ENCODE results near the gene PHACTR3.

The PHACTR3 gene

DNA sequence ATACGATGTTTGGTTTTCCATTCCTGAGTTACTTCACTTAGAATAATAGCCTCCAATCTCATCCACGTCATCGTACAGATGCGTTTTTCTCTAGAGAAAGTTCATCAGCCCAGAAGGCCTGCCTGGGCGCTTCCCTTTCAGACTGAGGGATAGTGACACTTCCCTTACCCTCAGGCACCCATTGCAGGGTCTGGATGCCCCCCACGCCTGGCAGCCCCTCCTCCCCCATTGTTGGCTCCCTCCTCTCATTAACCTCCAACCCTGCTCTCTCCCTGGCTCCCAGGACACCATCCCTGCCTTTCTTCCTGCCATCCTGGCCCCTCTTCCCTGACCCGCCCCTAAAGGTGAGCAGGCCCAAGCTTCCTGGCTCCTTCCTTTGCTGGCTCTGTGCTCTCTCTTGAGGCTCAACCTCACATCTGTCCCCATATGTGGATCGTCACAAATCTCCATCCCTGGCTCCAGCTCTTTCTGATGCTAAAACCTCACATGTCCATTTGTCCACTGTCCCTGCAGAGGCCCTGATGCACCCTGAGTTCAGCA, 183.9 kb downstream of the PHACTR3 start:
- TF ChIP-seq, protein P1, sequence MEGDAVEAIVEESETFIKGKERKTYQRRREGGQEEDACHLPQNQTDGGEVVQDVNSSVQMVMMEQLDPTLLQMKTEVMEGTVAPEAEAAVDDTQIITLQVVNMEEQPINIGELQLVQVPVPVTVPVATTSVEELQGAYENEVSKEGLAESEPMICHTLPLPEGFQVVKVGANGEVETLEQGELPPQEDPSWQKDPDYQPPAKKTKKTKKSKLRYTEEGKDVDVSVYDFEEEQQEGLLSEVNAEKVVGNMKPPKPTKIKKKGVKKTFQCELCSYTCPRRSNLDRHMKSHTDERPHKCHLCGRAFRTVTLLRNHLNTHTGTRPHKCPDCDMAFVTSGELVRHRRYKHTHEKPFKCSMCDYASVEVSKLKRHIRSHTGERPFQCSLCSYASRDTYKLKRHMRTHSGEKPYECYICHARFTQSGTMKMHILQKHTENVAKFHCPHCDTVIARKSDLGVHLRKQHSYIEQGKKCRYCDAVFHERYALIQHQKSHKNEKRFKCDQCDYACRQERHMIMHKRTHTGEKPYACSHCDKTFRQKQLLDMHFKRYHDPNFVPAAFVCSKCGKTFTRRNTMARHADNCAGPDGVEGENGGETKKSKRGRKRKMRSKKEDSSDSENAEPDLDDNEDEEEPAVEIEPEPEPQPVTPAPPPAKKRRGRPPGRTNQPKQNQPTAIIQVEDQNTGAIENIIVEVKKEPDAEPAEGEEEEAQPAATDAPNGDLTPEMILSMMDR (IDR thresholded peaks at IDR 0.05; ENCODE audit: insufficient read depth, low read depth, low read length, missing control alignments), result no peak
- H3K4me3 ChIP-seq (ENCODE audit: low read length), result no peak overlapping the region
- DNase-seq (ENCODE audit: low read depth), result no peak

DNA sequence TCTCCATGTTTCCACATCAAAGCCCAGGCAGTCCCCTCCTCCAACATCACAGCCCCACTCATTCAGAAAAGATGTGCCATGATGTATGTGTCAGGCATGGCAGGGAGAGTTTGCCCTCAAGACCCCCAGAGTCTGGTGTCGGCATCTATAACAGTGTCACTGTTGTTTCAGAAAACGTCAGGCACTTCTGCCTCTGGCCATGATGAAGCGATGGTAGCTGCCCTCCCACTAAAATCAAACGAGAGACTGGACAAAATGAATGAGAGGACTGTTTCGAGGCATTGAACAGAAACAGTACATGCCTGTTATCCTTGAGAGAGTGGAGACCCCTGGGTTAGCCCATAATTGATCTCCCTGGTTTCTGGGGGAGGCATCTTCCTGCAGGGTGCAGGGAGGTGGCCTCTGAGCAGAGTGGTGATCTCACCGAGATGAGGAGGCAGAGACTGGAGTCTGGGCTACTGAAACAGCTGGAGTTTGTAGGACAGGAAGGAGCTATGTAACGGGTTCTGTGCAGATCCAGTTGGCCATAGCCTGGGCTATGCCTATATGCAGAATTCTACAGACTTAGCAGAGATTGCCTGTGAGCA, 184.6 kb downstream of the PHACTR3 start:
- H3K4me3 ChIP-seq (ENCODE audit: low read length), result no peak overlapping the region
- DNase-seq (ENCODE audit: low read depth), result no peak
- TF ChIP-seq, protein P1 (IDR thresholded peaks at IDR 0.05; ENCODE audit: insufficient read depth, low read depth, low read length, missing control alignments), result no peak

DNA sequence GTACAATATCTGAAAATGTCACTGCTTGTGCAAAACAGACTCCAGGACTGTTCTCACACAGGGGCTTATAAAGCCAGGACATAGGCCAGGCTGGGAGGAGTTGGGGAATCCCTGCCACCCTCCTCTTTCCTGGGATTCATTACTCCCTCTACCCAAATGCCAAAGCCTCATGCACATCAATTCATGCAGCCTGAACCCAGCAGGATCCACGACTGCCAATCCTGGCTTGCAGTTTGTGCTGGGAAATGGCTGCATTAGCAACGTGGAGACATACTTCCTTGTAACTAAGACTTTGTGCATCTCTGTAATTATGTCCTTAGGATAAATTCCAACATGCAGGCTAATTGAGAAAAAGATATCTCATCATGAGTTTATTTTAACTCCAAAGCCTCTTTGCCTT, 185.3 kb downstream of the PHACTR3 start:
- DNase-seq (ENCODE audit: low read depth), result no peak
- TF ChIP-seq, protein P1 (IDR thresholded peaks at IDR 0.05; ENCODE audit: insufficient read depth, low read depth, low read length, missing control alignments), result no peak
- no peak overlapping the region for H3K4me3 ChIP-seq (ENCODE audit: low read length)

DNA sequence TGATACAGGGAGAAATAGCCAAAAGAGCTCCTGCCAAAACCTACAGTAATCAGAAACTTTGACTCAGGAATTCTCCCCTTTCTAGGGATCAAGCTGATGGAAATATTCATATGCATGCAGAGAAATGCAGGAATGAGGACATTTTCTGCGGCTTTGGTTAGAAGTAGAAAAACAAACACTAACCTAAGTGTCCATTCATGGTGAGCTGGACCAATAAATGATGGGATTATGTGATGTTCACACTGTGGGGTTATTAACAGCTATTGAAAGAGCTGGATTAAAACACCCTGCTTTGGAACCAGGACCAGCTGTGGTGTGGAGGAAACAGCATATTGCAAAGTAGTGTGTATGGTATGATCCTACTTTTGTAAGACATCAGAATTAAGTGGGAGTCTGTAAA, 186.0 kb downstream of the PHACTR3 start:
- no peak for DNase-seq (ENCODE audit: low read depth)
- H3K4me3 ChIP-seq (ENCODE audit: low read length), result no peak overlapping the region
- TF ChIP-seq, protein P1 (IDR thresholded peaks at IDR 0.05; ENCODE audit: insufficient read depth, low read depth, low read length, missing control alignments), result no peak

DNA sequence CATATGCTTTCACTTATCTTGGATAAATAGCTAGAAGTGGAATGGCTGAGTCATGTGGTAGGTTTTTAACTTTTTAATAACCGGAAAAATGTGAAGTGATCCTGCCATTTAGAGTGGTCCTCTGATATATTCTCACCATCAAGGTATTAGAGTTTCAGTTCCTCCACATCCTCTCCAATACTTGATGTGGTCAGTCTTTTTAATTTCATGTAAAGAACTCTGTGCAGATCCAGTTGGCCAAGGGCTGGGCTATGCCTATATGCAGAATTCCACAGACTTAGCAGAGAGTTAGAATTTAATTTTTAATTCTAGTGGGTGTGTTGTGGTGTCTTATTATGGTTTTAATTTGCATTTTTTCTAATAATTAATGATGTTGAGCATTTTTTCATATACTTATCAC, 188.0 kb downstream of the PHACTR3 start:
- TF ChIP-seq, protein P1 (IDR thresholded peaks at IDR 0.05; ENCODE audit: insufficient read depth, low read depth, low read length, missing control alignments), result no peak
- H3K4me3 ChIP-seq (ENCODE audit: low read length), result no peak overlapping the region
- no peak for DNase-seq (ENCODE audit: low read depth)

DNA sequence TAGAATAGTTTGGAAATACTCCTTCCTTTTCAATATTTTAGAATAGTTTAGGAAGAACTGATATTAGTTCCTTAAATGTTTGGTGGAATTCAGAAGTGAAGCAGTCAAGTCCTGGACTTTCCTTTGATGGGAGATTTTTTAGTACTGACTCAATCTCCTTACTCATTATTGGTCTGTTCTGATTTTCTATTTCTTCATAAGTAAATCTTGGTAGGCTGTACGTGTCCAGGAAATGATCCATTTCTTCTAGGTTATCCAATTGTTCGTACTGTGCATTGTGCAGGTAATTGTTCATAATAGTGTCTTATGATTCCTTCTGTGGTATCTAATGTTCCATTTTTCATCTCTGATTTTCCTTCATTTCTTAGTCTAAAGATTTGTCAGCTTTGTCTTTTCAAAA, 190.2 kb downstream of the PHACTR3 start:
- TF ChIP-seq, protein P1 (IDR thresholded peaks at IDR 0.05; ENCODE audit: insufficient read depth, low read depth, low read length, missing control alignments), result no peak
- H3K4me3 ChIP-seq (ENCODE audit: low read length), result no peak overlapping the region
- peak; percentile 14 for DNase-seq (ENCODE audit: low read depth)

DNA sequence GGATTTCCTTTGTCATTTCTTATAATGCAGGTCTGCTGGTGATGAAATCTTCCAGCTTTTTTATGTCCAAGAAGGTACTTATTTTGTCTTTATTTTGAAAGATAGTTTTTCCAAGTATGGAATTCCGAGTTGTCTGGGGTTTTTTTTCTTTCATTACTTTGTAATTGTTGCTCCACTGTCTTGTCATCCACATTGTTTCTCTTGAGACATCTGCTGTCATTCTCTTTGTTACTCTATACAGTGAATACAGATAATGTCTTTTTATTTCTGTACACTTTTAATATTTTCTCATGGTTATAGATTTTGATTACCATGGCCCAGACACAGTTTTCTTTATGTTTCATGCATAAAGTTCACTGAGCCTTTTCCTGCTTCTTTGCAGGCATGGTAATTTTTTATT, 196.0 kb downstream of the PHACTR3 start:
- DNase-seq (ENCODE audit: low read depth), result no peak
- H3K4me3 ChIP-seq (ENCODE audit: low read length), result no peak overlapping the region
- TF ChIP-seq, protein P1 (IDR thresholded peaks at IDR 0.05; ENCODE audit: insufficient read depth, low read depth, low read length, missing control alignments), result no peak

All from epithelial cell of esophagus (primary cell).